Mesodermal cell (in vitro differentiated cells): ENCODE results near the gene MCOLN3.
"Not testable (repeated sequence)": the region's sequence is repeated elsewhere in the genome, so short reads cannot be mapped to it uniquely, and the experiment has no call there.

ENCODE experiments used
- H3K27ac ChIP-seq: 2 replicates; pipeline ENCODE4 v1.7.0; 2013; ENCODE audit warnings: mild to moderate bottlenecking, low read depth, low read length, moderate library complexity; ENCODE audit not compliant: severe bottlenecking
- H3K36me3 ChIP-seq: 2 replicates; pipeline ENCODE4 v1.7.1; 2013; ENCODE audit warnings: mild to moderate bottlenecking, low read length, moderate library complexity; ENCODE audit not compliant: control insufficient read depth, insufficient read depth
- H3K4me1 ChIP-seq: one replicate; pipeline ENCODE4 v1.7.1; 2013; ENCODE audit warnings: mild to moderate bottlenecking, low read length; ENCODE audit not compliant: insufficient read depth, control insufficient read depth, poor library complexity, severe bottlenecking
- H3K4me3 ChIP-seq: 2 replicates; pipeline ENCODE4 v1.7.0; 2013; ENCODE audit warnings: low read length, control low read depth, mild to moderate bottlenecking; ENCODE audit not compliant: insufficient read depth, poor library complexity, severe bottlenecking; ENCODE audit errors: extremely low read depth
- H3K9me3 ChIP-seq: 2 replicates; pipeline ENCODE4 v1.7.1; 2013; ENCODE audit warnings: mild to moderate bottlenecking, low read length, moderate library complexity; ENCODE audit not compliant: control insufficient read depth
- WGBS, 2 experiments: methylation state at CpG; one replicate each; pipeline ENCODE4 v1.1.5; 2013; ENCODE audit warnings: missing lambda C conversion rate in 2 of 2; ENCODE audit not compliant: insufficient coverage in 2 of 2; 5-methylcytosine and 5-hydroxymethylcytosine counted together

MCOLN3 gene

DNA sequence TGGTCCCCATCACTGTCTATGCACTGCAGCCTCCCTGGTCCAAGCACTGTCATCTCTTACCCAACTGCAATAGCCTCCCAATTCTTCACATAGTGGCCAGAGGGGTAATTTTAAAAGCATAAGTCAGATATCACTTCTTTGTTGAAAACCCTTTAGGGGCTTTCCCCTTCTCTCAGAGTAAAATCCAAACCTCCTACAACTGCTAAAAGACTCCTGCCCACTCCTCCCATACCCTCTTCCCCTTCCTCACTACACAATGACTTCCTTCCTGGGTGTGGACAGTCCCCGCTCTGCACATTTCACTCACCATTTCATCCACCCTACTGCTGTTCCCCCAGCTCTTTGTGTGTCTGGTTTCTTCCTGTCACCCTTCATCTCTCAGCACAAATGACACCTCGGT is 59.7 kb downstream of the MCOLN3 start:
- Histone ChIP-seq H3K27ac (no peak overlapping the region), H3K9me3 (no peaks in the 10 kb centered on the region)
- 85 to 88% methylated on average over 1 to 2 of the region's 2 CpGs for WGBS, 2 experiments

DNA sequence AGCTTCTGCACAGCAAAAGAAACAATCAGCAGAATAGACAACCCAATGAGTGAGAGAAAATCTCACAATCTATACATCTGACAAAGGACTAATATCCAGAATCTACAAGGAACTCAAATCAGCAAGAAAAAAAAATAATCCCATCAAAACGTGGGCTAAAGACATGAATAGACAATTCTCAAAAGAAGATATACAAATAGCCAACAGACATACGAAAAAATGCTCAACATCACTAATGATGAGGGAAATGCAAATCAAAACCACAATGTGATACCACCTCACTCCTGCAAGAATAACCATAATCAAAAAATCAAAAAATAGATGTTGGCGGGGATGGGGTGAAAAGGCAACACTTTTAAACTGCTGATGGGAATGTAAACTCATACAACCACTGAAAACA is 61.7 kb downstream of the MCOLN3 start:
- WGBS, 2 experiments, result no CpG with 5 or more reads among the region's 3 CpGs
- H3K36me3 ChIP-seq, H3K4me3 ChIP-seq, H3K4me1 ChIP-seq, H3K27ac ChIP-seq, H3K9me3 ChIP-seq: not testable (repeated sequence)

More for the DNA sequence above, 59.7 kb downstream of the MCOLN3 start:
- Histone ChIP-seq H3K36me3 (no peaks in the 10 kb centered on the region), H3K4me1 (no peaks in the 10 kb centered on the region), H3K4me3 (no peak overlapping the region)

GRCh38 chr1:84985365-84985764 is 62.9 kb downstream of the MCOLN3 start:
- Histone ChIP-seq H3K36me3 (no peaks in the 10 kb centered on the region), H3K27ac (no peak overlapping the region), H3K4me1 (no peaks in the 10 kb centered on the region), H3K9me3 (no peaks in the 10 kb centered on the region), H3K4me3 (no peak overlapping the region)

DNA sequence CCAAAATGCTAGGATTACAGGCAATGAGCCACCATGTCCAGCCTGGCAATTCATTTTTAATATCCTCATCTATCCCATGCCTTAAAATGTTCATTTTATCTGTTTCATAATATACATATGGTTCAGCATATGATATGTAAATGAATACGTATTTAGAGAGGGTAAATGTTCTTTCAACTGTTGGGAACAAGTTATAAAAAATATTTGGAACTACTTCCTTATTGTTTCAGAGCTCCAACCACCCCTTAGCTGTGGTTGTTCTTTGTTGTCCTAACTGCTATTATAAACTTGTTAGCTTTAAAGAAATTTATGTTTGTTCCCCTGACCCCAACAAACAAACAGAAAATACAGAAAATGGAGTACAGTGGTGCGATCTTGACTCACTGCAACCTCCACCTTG is 65.9 kb downstream of the MCOLN3 start:
- Histone ChIP-seq H3K9me3 (no peaks in the 10 kb centered on the region), H3K4me1 (no peaks in the 10 kb centered on the region), H3K4me3 (no peak overlapping the region), H3K27ac (no peak overlapping the region), H3K36me3 (no peaks in the 10 kb centered on the region)
- WGBS, 2 experiments, result 100% methylated on average over 1 of the region's 2 CpGs; no CpG with 5 or more reads in 1 of the 2 experiments

- no peak overlapping the region for H3K4me3 ChIP-seq
- H3K4me1 ChIP-seq, result no peaks in the 10 kb centered on the region
- H3K9me3 ChIP-seq, result no peaks in the 10 kb centered on the region
- no peaks in the 10 kb centered on the region for H3K36me3 ChIP-seq
- 88 to 100% methylated on average over 1 of the region's 2 CpGs for WGBS, 2 experiments
- no peak overlapping the region for H3K27ac ChIP-seq
Measured at GRCh38 chr1:84975035-84975434, 73.3 kb downstream of the MCOLN3 start.

DNA sequence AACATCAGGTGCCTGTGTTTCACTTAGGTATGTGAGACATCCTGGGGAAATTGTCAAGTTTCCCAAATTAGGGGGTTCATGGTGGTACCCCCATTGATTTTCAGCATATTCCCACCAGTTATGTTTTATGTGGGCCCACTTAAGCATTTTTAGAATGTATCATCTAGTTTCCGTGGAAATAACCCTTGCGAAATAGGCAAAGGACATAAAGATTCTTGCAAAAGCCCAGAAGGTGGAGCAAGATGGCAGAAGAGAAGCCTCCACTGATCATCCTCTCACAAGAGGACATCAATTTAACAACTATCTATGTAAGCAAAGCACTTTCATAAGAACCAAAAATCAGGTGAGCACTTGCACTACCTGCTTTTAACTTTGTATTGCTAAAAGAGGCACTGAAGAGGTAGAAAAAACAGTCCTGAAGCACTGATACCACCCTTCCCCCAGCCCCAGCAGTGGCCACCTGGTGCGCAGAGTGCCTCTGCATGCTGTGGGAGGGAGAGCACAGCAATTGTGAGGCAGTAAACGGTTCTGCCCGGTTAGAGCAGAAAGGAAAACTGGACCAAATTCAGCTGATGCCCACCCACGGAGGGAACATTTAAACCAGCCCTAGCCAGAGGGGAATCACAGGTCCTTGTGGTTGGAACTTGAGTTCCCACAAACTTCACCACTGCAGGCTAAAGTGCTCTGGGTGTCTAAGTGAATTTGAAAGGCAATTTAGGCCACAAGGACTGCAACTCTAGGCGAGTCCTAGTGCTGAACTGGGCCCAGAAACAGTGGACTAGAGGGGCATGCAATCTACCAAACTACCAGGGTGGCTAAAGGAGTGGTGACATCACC is 74.6 kb downstream of the MCOLN3 start:
- no peak overlapping the region for H3K27ac ChIP-seq
- H3K9me3 ChIP-seq, result no peaks in the 10 kb centered on the region
- H3K4me3 ChIP-seq, result no peak overlapping the region
- 72 to 77% methylated on average over 3 to 5 of the region's 7 CpGs for WGBS, 2 experiments
- H3K36me3 ChIP-seq, result no peaks in the 10 kb centered on the region
- no peaks in the 10 kb centered on the region for H3K4me1 ChIP-seq

DNA sequence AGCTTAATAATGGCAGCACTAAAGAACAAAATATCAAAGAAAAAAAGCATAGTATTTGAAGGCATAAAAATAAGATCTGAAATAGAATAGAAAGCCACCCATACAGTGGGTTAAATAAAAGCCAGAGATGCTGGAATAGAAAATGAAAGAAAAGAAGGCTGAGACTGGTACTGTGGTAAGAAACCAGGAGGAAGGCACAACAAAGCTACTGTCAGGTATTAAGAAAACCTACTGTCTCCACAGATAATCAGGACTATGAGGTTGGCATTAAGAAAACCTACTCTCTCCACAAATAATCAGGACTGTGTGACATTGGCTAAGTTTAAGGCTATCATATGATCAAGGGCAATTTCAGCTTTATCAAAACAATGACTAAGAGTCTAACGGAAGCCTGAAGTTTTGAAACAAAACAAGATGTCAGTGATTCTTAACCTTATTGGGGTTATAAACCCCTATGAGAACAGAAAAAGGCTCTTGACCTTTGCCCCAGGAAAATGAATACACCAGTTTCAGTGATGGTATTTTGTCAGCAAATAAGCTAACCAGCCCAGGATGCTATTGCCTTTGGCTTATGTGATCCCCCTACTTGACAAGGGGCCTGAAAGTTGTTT is 75.8 kb downstream of the MCOLN3 start:
- H3K36me3 ChIP-seq, result no peaks in the 10 kb centered on the region

GRCh38 chr1:84971957-84972356 is 76.3 kb downstream of the MCOLN3 start:
- Histone ChIP-seq H3K27ac (no peak overlapping the region), H3K36me3 (no peaks in the 10 kb centered on the region), H3K9me3 (no peaks in the 10 kb centered on the region), H3K4me1 (no peaks in the 10 kb centered on the region), H3K4me3 (no peak overlapping the region)
- no CpG with 5 or more reads among the region's 2 CpGs for WGBS, 2 experiments

More for the DNA sequence above, 75.8 kb downstream of the MCOLN3 start:
- no peaks in the 10 kb centered on the region for H3K4me1 ChIP-seq
- H3K9me3 ChIP-seq, result no peaks in the 10 kb centered on the region
- no peak overlapping the region for H3K4me3 ChIP-seq
- 100% methylated on average over 1 of the region's 1 CpG; no CpG with 5 or more reads in 1 of the 2 experiments for WGBS, 2 experiments
- no peak overlapping the region for H3K27ac ChIP-seq

DNA sequence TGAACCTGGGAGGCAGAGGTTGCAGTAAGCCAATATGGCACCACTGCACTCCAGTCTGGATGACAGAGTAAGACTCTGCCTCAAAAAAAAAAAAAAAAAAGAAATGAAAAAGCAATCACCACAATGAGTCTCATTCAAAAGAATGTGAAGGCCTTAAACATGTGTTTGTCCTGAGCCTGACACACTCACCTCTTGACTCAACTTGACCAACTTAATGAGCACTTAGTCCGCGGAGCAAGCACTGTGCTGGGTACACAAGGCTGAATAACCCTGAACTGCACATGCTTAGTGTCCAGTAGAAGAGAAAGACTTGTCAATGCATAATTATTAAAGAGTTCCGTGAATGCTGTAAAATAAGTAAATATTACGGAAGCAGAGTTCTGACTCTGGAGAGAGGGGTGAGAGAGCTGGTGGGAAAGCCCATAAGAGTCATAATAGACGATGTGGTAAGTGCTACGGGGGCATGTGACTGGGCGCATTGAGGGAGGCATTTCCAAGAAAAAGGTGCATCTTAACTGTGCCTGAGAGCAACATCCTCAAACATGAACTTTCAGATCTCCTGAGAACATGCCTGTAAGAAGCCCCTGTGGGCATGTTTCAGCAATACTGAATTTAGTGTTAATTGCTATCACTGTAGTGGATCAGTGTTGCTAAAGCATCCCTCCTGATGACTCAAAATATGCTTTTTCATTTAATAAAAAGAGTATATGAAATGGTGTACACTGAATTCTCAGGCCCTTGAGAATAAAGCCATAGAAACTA is 78.6 kb downstream of the MCOLN3 start:
- Histone ChIP-seq H3K4me3 (no peak overlapping the region), H3K4me1 (no peaks in the 10 kb centered on the region), H3K36me3 (no peaks in the 10 kb centered on the region), H3K27ac (no peak overlapping the region), H3K9me3 (no peaks in the 10 kb centered on the region)
- 92 to 95% methylated on average over 5 to 7 of the region's 7 CpGs for WGBS, 2 experiments

- no peaks in the 10 kb centered on the region for H3K9me3 ChIP-seq
- no peaks in the 10 kb centered on the region for H3K36me3 ChIP-seq
Measured at GRCh38 chr1:84968865-84969264, 79.4 kb downstream of the MCOLN3 start.

More at GRCh38 chr1:84968865-84969264, 79.4 kb downstream of the MCOLN3 start:
- H3K27ac ChIP-seq, result no peak overlapping the region
- 80 to 89% methylated on average over 1 to 3 of the region's 3 CpGs for WGBS, 2 experiments
- H3K4me1 ChIP-seq, result no peaks in the 10 kb centered on the region
- H3K4me3 ChIP-seq, result no peak overlapping the region
